H9 (cell line): Measurements from ENCODE around the gene ENTPD1. TPM values are rescaled to one million over a fixed set of nuclear protein-coding genes. Genes with fewer than 3 reads are reported as not detected.

Source experiments
- DNase-seq: peaks from one replicate; pipeline ENCODE4 v3.0.0-alpha.2; 2017
- H2AFZ ChIP-seq: one replicate; pipeline ENCODE4 v1.6.1; 2013; ENCODE audit warnings: mild to moderate bottlenecking, low read length, control low read depth, moderate library complexity
- H2AK5ac ChIP-seq: 2 replicates; pipeline ENCODE4 v1.6.1; 2013; ENCODE audit warnings: low read length, control low read depth, mixed read lengths; ENCODE audit not compliant: insufficient read length
- H2BK120ac ChIP-seq: one replicate; pipeline ENCODE4 v1.6.1; 2013; ENCODE audit warnings: low read depth, mild to moderate bottlenecking, low read length, control low read depth, inconsistent platforms; ENCODE audit not compliant: poor library complexity, severe bottlenecking
- H2BK12ac ChIP-seq: 2 replicates; pipeline ENCODE4 v1.6.1; 2013; ENCODE audit warnings: low read length, control low read depth, mixed read lengths, low read depth; ENCODE audit not compliant: insufficient read length
- H2BK15ac ChIP-seq: 2 replicates; pipeline ENCODE4 v1.6.1; 2013; ENCODE audit warnings: low read depth, low read length, control low read depth
- H2BK20ac ChIP-seq: one replicate; pipeline ENCODE4 v1.6.1; 2013; ENCODE audit warnings: low read depth, mild to moderate bottlenecking, low read length, control low read depth, inconsistent platforms; ENCODE audit not compliant: poor library complexity, severe bottlenecking
- H2BK5ac ChIP-seq: 2 replicates; pipeline ENCODE4 v1.6.1; 2013; ENCODE audit warnings: low read length, control low read depth, mixed read lengths; ENCODE audit not compliant: insufficient read length
- H3K14ac ChIP-seq: 2 replicates; pipeline ENCODE4 v1.6.1; 2013; ENCODE audit warnings: low read length, control low read depth; ENCODE audit not compliant: insufficient read depth
- H3K18ac ChIP-seq: 2 replicates; pipeline ENCODE4 v1.6.1; 2013; ENCODE audit warnings: low read depth, mild to moderate bottlenecking, mixed read lengths, low read length, control low read depth; ENCODE audit not compliant: insufficient read length
- H3K23ac ChIP-seq: 2 replicates; pipeline ENCODE4 v1.6.1; 2013; ENCODE audit warnings: low read length, control low read depth, mixed read lengths, low read depth; ENCODE audit not compliant: insufficient read length
- H3K23me2 ChIP-seq: 2 replicates; pipeline ENCODE4 v1.6.1; 2013; ENCODE audit warnings: low read depth, mild to moderate bottlenecking, mixed read lengths, low read length, control low read depth; ENCODE audit not compliant: insufficient read length, poor library complexity, severe bottlenecking
- H3K27ac ChIP-seq: 2 replicates; pipeline ENCODE4 v1.5.1; 2013; ENCODE audit warnings: low read length, control low read depth, mixed read lengths, low read depth; ENCODE audit not compliant: insufficient read length
- H3K27me3 ChIP-seq: 2 replicates; pipeline ENCODE4 v1.6.1; 2013; ENCODE audit warnings: low read length, control low read depth, inconsistent platforms; ENCODE audit not compliant: insufficient read depth
- H3K4ac ChIP-seq: 2 replicates; pipeline ENCODE4 v1.6.1; 2013; ENCODE audit warnings: low read depth, mild to moderate bottlenecking, control low read depth, inconsistent platforms, low read length, moderate library complexity
- H3K4me1 ChIP-seq: 2 replicates; pipeline ENCODE4 v1.6.1; 2013; ENCODE audit warnings: low read length, control low read depth, inconsistent platforms; ENCODE audit not compliant: insufficient read depth
- H3K4me2 ChIP-seq: 2 replicates; pipeline ENCODE4 v1.6.1; 2013; ENCODE audit warnings: low read length, control low read depth, mixed read lengths; ENCODE audit not compliant: insufficient read length, insufficient read depth
- H3K56ac ChIP-seq: 2 replicates; pipeline ENCODE4 v1.6.1; 2013; ENCODE audit warnings: low read depth, mild to moderate bottlenecking, mixed read lengths, low read length, control low read depth; ENCODE audit not compliant: insufficient read length
- H3K79me1 ChIP-seq: 2 replicates; pipeline ENCODE4 v1.6.1; 2013; ENCODE audit warnings: low read depth, mild to moderate bottlenecking, moderate library complexity, low read length, control low read depth, inconsistent platforms; ENCODE audit not compliant: insufficient read depth, poor library complexity, severe bottlenecking
- H3K79me2 ChIP-seq: 2 replicates; pipeline ENCODE4 v1.6.1; 2013; ENCODE audit warnings: low read length, control low read depth, inconsistent platforms; ENCODE audit not compliant: insufficient read depth
- H3K9ac ChIP-seq: 2 replicates; pipeline ENCODE4 v1.6.1; 2013; ENCODE audit warnings: low read length, control low read depth, mixed read lengths; ENCODE audit not compliant: insufficient read length; ENCODE audit errors: extremely low read depth
- H3K9me3 ChIP-seq: one replicate; pipeline ENCODE4 v1.6.1; 2013; ENCODE audit warnings: low read depth, low read length, inconsistent platforms; ENCODE audit not compliant: control insufficient read depth
- H3T11ph ChIP-seq: one replicate; pipeline ENCODE4 v1.6.1; 2013; ENCODE audit warnings: mild to moderate bottlenecking, low read length, control low read depth, inconsistent platforms
- H4K20me1 ChIP-seq: one replicate; pipeline ENCODE4 v1.6.1; 2013; ENCODE audit not compliant: control insufficient read depth, insufficient read length, insufficient read depth
- H4K5ac ChIP-seq: 2 replicates; pipeline ENCODE4 v1.6.1; 2013; ENCODE audit warnings: low read depth, mild to moderate bottlenecking, mixed read lengths, low read length, control low read depth; ENCODE audit not compliant: insufficient read length
- H4K8ac ChIP-seq: replicated peaks from 2 replicates; pipeline ENCODE4 v1.6.1; 2013; ENCODE audit warnings: low read length, control low read depth, mixed read lengths, low read depth; ENCODE audit not compliant: insufficient read length
- H4K91ac ChIP-seq: 2 replicates; pipeline ENCODE4 v1.6.1; 2013; ENCODE audit warnings: low read depth, mild to moderate bottlenecking, moderate library complexity, mixed read lengths, low read length, control low read depth; ENCODE audit not compliant: insufficient read length
- H3K27ac Mint-ChIP-seq, 3 experiments: 2 replicates in 2 of 3; 3 replicates in 1 of 3; pipeline ENCODE4 v1.8.0; 2020 to 2021; ENCODE audit warnings: mixed read lengths in 3 of 3, mild to moderate bottlenecking in 1 of 3, moderate library complexity in 1 of 3
- H3K27me3 Mint-ChIP-seq: 2 replicates; pipeline ENCODE4 v1.8.0; 2021; ENCODE audit warnings: low read depth, mild to moderate bottlenecking, moderate library complexity, mixed read lengths
- H3K36me3 Mint-ChIP-seq, 3 experiments: 2 replicates in 2 of 3; 3 replicates in 1 of 3; pipeline ENCODE4 v1.8.0; 2020 to 2021; ENCODE audit warnings: low read depth in 3 of 3, mixed read lengths in 3 of 3; ENCODE audit not compliant: insufficient read depth in 1 of 3
- H3K4me1 Mint-ChIP-seq, 2 experiments: 2 replicates each; pipeline ENCODE4 v1.8.0; 2020; ENCODE audit warnings: mixed read lengths in 2 of 2
- H3K4me3 Mint-ChIP-seq, 2 experiments: 2 replicates in 1 of 2; 3 replicates in 1 of 2; pipeline ENCODE4 v1.8.0; 2020 to 2021; ENCODE audit warnings: mild to moderate bottlenecking in 2 of 2, mixed read lengths in 2 of 2, moderate library complexity in 1 of 2
- H3K9me3 Mint-ChIP-seq, 2 experiments: 2 replicates in 1 of 2; 3 replicates in 1 of 2; pipeline ENCODE4 v1.8.0; 2020; ENCODE audit warnings: mild to moderate bottlenecking in 2 of 2, mixed read lengths in 2 of 2, moderate library complexity in 1 of 2
- CTCF ChIP-seq: fragments of 200-600 bp; sonication (generic); conservative IDR thresholded peaks from 3 replicates; pipeline ENCODE4 v1.8.0; 2021; ENCODE audit warnings: antibody characterized with exemption, mild to moderate bottlenecking
- WGBS: extraction: QIAGEN DNeasy Blood & Tissue Kit; methylation state at CpG from one replicate; pipeline ENCODE4 v1.1.7; 2013; ENCODE audit warnings: missing lambda C conversion rate, low lambda C conversion rate, mixed read lengths; ENCODE audit not compliant: insufficient read length; ENCODE audit errors: extremely low coverage; 5-methylcytosine and 5-hydroxymethylcytosine counted together
- total RNA-seq: library from RNA; stranded (reverse); gene quantifications from 2 replicates; pipeline ENCODE4 v1.2.1, GENCODE V29; 2021

ENTPD1 gene
- total RNA-seq, 1 experiment from 2014 or later, result 1.9 TPM

DNA sequence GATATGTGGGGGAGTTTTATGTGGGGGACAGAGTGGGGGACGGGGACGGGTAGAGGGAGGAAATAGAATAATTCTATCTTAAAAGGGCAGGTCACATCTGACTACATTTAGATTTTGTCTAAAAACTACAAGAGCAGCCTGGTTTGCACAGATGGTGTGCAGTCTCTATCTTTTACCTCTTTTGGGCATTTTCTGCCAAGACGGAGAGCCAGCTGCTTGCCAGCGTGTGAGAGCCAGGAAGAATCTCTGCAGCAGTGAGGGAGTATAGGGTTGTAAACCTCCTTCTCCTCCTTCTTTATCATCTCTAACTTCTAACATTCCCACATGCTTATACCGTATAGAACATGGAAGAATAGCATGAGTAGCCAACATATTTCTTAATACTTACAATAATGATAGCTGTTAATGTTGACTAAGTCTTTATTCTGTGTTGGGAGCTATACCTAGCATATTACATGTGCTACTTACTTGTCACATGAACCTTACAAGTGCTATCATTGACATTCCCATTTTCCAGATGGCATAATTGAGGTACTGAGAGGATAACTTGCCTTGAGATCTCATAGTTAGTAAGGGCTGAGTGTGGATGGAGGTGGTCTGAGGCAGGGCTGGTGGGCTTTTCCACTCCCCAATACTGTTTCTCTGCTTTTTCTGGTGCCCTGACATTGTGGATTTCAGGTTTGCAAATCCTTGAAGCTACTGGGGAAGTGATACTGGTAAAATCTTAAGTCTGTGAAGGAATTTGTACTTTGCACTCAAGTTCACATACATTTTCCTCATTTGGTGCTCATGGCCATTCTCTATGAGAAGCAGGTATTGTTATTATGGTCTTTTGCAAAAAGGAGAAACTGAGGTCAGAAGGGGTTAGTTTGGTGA, 1.1 kb downstream of the ENTPD1 start:
- Histone ChIP-seq H4K8ac (no peak overlapping the region), H4K5ac (no peak overlapping the region), H2BK20ac (no peak overlapping the region), H3K4ac (no peak overlapping the region), H3K23me2 (no peaks in the 10 kb centered on the region), H3T11ph (no peak overlapping the region), H3K9me3 (no peaks in the 10 kb centered on the region), H3K4me2 (peak overlapping the region; percentile 71), H2BK15ac (no peak overlapping the region), H3K23ac (no peak overlapping the region), H3K27ac (no peak overlapping the region), H4K91ac (no peak overlapping the region), H3K27me3 (no peaks in the 10 kb centered on the region), H3K79me1 (no peaks in the 10 kb centered on the region), H2AK5ac (no peak overlapping the region), H3K56ac (no peak overlapping the region), H2BK120ac (no peak overlapping the region), H3K14ac (no peak overlapping the region), H3K9ac (peak overlapping the region; percentile 25), H2AFZ (no peak overlapping the region), H4K20me1 (no peaks in the 10 kb centered on the region), H3K18ac (no peak overlapping the region), H2BK5ac (no peak overlapping the region), H3K79me2 (no peaks in the 10 kb centered on the region), H2BK12ac (no peak overlapping the region), H3K4me1 (peaks cover 2% of the 10 kb centered on the region; the same call in 1 of the 2 replicates)
- Mint-ChIP-seq H3K4me3 (peak overlapping the region; percentile 71 to 87), H3K4me1 (peaks cover 21 to 22% of the 10 kb centered on the region in 2 experiments), H3K9me3 (no peaks in the 10 kb centered on the region), H3K27ac (0 out of 7 replicates have a peak overlapping the region, but pooled peaks of 1 of the 3 experiments have one; percentile 25), H3K36me3 (no peaks in the 10 kb centered on the region), H3K27me3 (peaks cover 4% of the 10 kb centered on the region)
- no peak for TF ChIP-seq CTCF
- DNase-seq, result no peak
- WGBS, result no CpG with 5 or more reads among the region's 5 CpGs
